Naive thymus-derived CD4-positive, alpha-beta T cell (primary cell): ENCODE data around the gene MAP7D1. TPM values are rescaled to one million over a fixed set of nuclear protein-coding genes. Genes with fewer than 3 reads are reported as not detected.
A peak's percentile ranks its signal among the peaks of the same experiment; 100 is the strongest.
"Not testable (repeated sequence)": the region's sequence is repeated elsewhere in the genome, so short reads cannot be mapped to it uniquely, and the experiment has no call there.

Source experiments
- ATAC-seq: fragments of 150-1000 bp; cut with Tn5 transposase; 2 replicates; pipeline ENCODE4 v1.10.0; 2021; ENCODE audit warnings: mild to moderate bottlenecking, moderate library complexity
- CTCF ChIA-PET: fragments of 350-600 bp; sonication (Branson Sonifier 250); formaldehyde crosslinking; loops from one replicate; lab custom pipeline; 2021; ENCODE audit warnings: antibody characterized with exemption; lab: Charles Lee
- POLR2A ChIA-PET: fragments of 350-600 bp; sonication (Branson Sonifier 250); formaldehyde crosslinking; loops from one replicate; lab custom pipeline; 2021; ENCODE audit warnings: antibody characterized with exemption, inconsistent platforms; lab: Charles Lee
- DNase-seq, 9 donors: peaks; one replicate each; pipeline versions ENCODE4 v3.0.0 to v3.0.0-alpha.2; 2020 to 2022; ENCODE audit warnings: mixed read lengths in 1 of 9
- H3K27ac ChIP-seq: one replicate; pipeline ENCODE4 v1.7.0; 2013; ENCODE audit warnings: mild to moderate bottlenecking, low read depth, low read length, moderate library complexity
- H3K27me3 ChIP-seq, 2 donors: one replicate each; pipeline ENCODE4 v1.7.0; 2013; ENCODE audit warnings: low read length in 2 of 2, mild to moderate bottlenecking in 2 of 2, moderate library complexity in 2 of 2; ENCODE audit not compliant: control insufficient read depth in 2 of 2, insufficient read depth in 2 of 2
- H3K36me3 ChIP-seq, 3 experiments: 1 replicate in 2 of 3; 2 replicates in 1 of 3; pipeline ENCODE4 v1.7.0; 2013; ENCODE audit warnings: low read length in 3 of 3, mild to moderate bottlenecking in 3 of 3, moderate library complexity in 1 of 3; ENCODE audit not compliant: insufficient read depth in 3 of 3, control insufficient read depth in 2 of 3
- H3K4me1 ChIP-seq, 2 donors: one replicate each; pipeline ENCODE4 v1.7.0; 2013; ENCODE audit warnings: low read length in 2 of 2, mild to moderate bottlenecking in 2 of 2, moderate library complexity in 1 of 2; ENCODE audit not compliant: control insufficient read depth in 2 of 2, insufficient read depth in 2 of 2
- H3K4me3 ChIP-seq: 2 replicates; pipeline ENCODE4 v1.7.0; 2013; ENCODE audit warnings: mild to moderate bottlenecking, low read length
- H3K9me3 ChIP-seq, 3 experiments: 1 replicate in 2 of 3; 2 replicates in 1 of 3; pipeline ENCODE4 v1.7.0; 2013; ENCODE audit warnings: low read length in 3 of 3; ENCODE audit not compliant: control insufficient read depth in 2 of 3
- H3K27ac Mint-ChIP-seq, 9 donors: one replicate each; pipeline ENCODE4 v1.8.0; 2020 to 2022; ENCODE audit warnings: mixed read lengths in 9 of 9, mild to moderate bottlenecking in 8 of 9, moderate library complexity in 5 of 9, inconsistent platforms in 2 of 9
- H3K27me3 Mint-ChIP-seq, 5 donors: one replicate each; pipeline ENCODE4 v1.8.0; 2021 to 2022; ENCODE audit warnings: mixed read lengths in 5 of 5, mild to moderate bottlenecking in 1 of 5
- H3K36me3 Mint-ChIP-seq, 5 donors: one replicate each; pipeline ENCODE4 v1.8.0; 2020 to 2022; ENCODE audit warnings: mixed read lengths in 5 of 5, mild to moderate bottlenecking in 3 of 5, inconsistent platforms in 1 of 5
- H3K4me1 Mint-ChIP-seq, 7 donors: one replicate each; pipeline ENCODE4 v1.8.0; 2020 to 2022; ENCODE audit warnings: mixed read lengths in 7 of 7, mild to moderate bottlenecking in 3 of 7, inconsistent platforms in 1 of 7
- H3K4me3 Mint-ChIP-seq, 10 donors: one replicate each; pipeline ENCODE4 v1.8.0; 2020 to 2022; ENCODE audit warnings: mild to moderate bottlenecking in 10 of 10, mixed read lengths in 10 of 10, moderate library complexity in 6 of 10, inconsistent platforms in 2 of 10
- H3K9me3 Mint-ChIP-seq, 11 donors: one replicate each; pipeline ENCODE4 v1.8.0; 2020 to 2022; ENCODE audit warnings: mixed read lengths in 11 of 11, mild to moderate bottlenecking in 4 of 11, inconsistent platforms in 1 of 11, moderate library complexity in 1 of 11
- intact Hi-C, 2 donors: fragments of 100-400 bp; cut with micrococcal nuclease; formaldehyde crosslinking; loops; one replicate each; pipeline ENCODE4 v1.15.1; 2023
- polyA plus RNA-seq, 2 donors: library from polyadenylated mRNA; unstranded; fragments of 300-500 nt; fragmentation: Illumina TruSeq; gene quantifications; one replicate each; pipeline ENCODE4 v1.2.3, GENCODE V29; 2021
- total RNA-seq, 6 experiments: library from RNA in 5 of 6; stranded (reverse) in 5 of 6; gene quantifications; 1 replicate in 5 of 6; 2 replicates in 1 of 6; pipeline ENCODE4 v1.2.3 and lab custom pipeline; 2021 to 2026

MAP7D1 gene
- total and polyA plus RNA-seq, 7 experiments from 2014 or later = 15.2 to 257 (median 232) TPM

DNA sequence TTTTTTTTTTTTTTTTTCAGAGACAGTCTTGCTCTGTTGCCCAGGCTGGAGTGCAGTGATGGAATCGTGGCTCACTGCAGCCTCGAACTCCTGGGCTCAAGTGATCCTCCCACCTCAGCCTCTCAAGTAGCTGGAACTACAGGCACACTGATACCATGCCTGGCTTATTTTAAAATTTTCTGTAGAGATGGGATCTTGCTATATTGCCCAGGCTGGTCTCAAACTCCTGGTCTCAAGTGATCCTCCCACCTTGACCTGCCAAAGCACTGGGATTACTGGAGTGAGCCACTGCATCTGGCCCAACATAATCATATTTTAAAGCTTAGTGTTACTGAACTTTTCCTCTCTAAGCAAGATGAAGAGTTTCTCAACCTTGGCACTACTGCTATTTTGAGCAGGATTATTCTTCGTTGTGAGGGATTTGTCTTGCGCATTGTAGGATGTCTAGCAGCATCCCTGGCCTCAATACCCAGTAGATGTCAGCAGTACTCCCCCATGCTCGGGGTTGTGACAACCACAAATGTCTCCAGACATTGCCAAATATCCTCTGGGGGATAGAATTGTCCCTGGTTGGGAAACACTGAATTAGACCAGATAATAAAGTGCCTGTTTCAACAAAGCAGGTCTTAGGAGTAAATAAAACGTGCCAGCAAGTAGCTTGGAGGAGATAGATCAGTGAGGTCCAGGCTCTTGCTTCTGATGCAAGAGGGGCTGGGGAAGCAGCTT lies 53.2 kb downstream of the MAP7D1 start:
- CTCF ChIA-PET = no interaction called here
- no peak overlapping the region for H3K27ac Mint-ChIP-seq

DNA sequence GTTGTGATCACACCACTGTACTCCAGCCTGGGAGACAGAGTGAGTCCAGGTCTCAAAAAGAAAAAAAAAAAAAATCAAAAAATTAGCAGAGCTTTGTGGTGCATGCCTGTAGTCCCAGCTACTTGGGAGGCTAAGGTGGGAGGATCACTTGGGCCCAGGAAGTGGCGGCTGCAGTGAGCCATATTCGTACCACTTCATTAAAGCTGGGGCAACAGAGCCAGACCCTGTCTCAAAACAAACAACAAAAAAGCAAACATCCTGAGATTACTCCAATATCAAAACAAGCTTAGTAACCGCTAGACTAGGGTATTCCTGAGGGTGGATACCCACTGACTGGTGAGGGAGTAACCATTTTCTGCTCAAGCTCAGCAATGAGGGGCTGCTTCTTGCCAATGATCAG lies 55.3 kb downstream of the MAP7D1 start:
- Histone ChIP-seq H3K4me3 (no peak overlapping the region), H3K27ac (no peak overlapping the region), H3K4me1 (no peaks in the 10 kb centered on the region), H3K27me3 (no peaks in the 10 kb centered on the region), H3K9me3 (no peaks in the 10 kb centered on the region), H3K36me3 (no peaks in the 10 kb centered on the region)
- CTCF ChIA-PET = interaction anchor here (0.6 kb wide), 2 partner anchors 201 to 1472 kb away, joined by 3 read pairs; no protein-coding TSS in a partner anchor
- intact Hi-C loops = no loop called here
- DNase-seq (no peak), ATAC-seq (no peak)
- H3K4me1 Mint-ChIP-seq = peaks cover 0 to 18% (median 0%) of the 10 kb centered on the region in 7 donors
- peaks cover 0 to 2% (median 0%) of the 10 kb centered on the region in 5 donors for H3K36me3 Mint-ChIP-seq
- H3K4me3 Mint-ChIP-seq = no peak overlapping the region
- H3K27me3 Mint-ChIP-seq = no peaks in the 10 kb centered on the region
- no peaks in the 10 kb centered on the region for H3K9me3 Mint-ChIP-seq
- POLR2A ChIA-PET = interaction anchor here (1.4 kb wide), 1 partner anchor 12 kb away, joined by 8 read pairs; the partner anchor contains the start of gene THRAP3
- H3K27ac Mint-ChIP-seq = no peak overlapping the region

More for the DNA sequence above, 53.2 kb downstream of the MAP7D1 start:
- ATAC-seq = no peak
- no peaks in the 10 kb centered on the region for H3K27me3 ChIP-seq
- intact Hi-C loops = no loop called here
- H3K36me3 ChIP-seq = no peaks in the 10 kb centered on the region
- H3K27ac ChIP-seq = no peak overlapping the region
- no peaks in the 10 kb centered on the region for H3K4me1 ChIP-seq
- H3K36me3 Mint-ChIP-seq = peaks cover 0 to 2% (median 0%) of the 10 kb centered on the region in 5 donors
- no peak for DNase-seq
- H3K4me3 ChIP-seq = no peak overlapping the region
- H3K9me3 ChIP-seq = no peaks in the 10 kb centered on the region
- H3K9me3 Mint-ChIP-seq = no peaks in the 10 kb centered on the region
- peaks cover 0 to 19% (median 0%) of the 10 kb centered on the region in 7 donors for H3K4me1 Mint-ChIP-seq
- no peak overlapping the region for H3K4me3 Mint-ChIP-seq
- no peaks in the 10 kb centered on the region for H3K27me3 Mint-ChIP-seq
- POLR2A ChIA-PET = interaction anchor here (0.6 to 2.0 kb wide), 2 partner anchors 15 to 16 kb away, joined by 3 to 4 read pairs; partner anchors contain the start of gene THRAP3

DNA sequence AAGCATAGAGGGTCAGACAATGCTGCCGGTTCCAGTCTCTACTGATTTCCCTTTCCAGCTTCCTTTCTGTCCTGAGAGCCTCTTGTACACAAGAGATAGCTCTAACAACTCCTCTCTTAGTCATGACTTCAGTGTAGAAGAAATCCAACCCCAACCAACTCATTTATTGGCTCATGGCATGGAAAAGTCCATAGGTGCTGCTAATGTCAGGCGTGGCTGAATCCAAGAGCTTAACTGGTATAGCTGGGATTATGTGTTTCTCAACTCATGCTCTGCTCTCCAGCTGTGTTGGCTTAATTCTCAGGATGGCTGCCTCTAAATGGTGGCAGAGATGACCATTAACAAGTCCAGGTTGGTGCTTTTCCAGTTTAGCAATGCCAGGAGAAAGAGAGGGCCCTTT lies 55.9 kb downstream of the MAP7D1 start:
- POLR2A ChIA-PET = interaction anchor here (1.4 kb wide), 1 partner anchor 12 kb away, joined by 8 read pairs; the partner anchor contains the start of gene THRAP3
- Mint-ChIP-seq H3K4me3 (no peak overlapping the region), H3K36me3 (peaks cover 0 to 2% (median 0%) of the 10 kb centered on the region in 5 donors), H3K27ac (no peak overlapping the region), H3K9me3 (no peaks in the 10 kb centered on the region), H3K4me1 (peaks cover 0 to 14% (median 0%) of the 10 kb centered on the region in 7 donors), H3K27me3 (no peaks in the 10 kb centered on the region)
- no peaks in the 10 kb centered on the region for H3K36me3 ChIP-seq
- H3K4me1 ChIP-seq = no peaks in the 10 kb centered on the region
- no peaks in the 10 kb centered on the region for H3K9me3 ChIP-seq
- DNase-seq = no peak
- CTCF ChIA-PET = interaction anchor here (0.7 kb wide), 1 partner anchor 68 kb away, joined by 3 read pairs; no protein-coding TSS in a partner anchor
- intact Hi-C loops = no loop called here
- no peak for ATAC-seq
- H3K27me3 ChIP-seq = no peaks in the 10 kb centered on the region
- no peak overlapping the region for H3K4me3 ChIP-seq
- H3K27ac ChIP-seq = no peak overlapping the region

DNA sequence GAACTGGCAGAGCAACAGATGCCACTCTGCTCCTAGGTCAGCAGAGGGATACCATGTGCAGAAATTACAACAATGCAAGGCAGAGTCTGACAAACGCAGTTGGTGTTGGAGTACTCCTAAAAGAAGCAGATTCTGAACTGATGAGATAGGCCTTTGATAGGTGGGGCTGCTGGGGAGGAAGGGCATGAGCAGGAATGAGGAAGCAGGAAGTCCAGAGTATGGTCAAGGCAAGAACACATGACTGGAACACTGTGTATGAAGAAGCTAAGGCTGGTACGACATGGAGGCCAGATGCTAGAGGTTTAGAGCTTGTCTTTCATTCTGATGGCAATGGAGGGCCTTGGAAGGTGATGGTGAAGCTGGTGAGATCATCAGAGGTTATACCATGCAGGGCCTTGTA lies 56.8 kb downstream of the MAP7D1 start:
- ChIA-PET POLR2A (no interaction called here), CTCF (interaction anchor here (0.6 kb wide), 1 partner anchor 18 kb away, joined by 3 read pairs; no protein-coding TSS in a partner anchor)
- Histone ChIP-seq H3K4me3 (no peak overlapping the region), H3K4me1 (no peaks in the 10 kb centered on the region), H3K9me3 (no peaks in the 10 kb centered on the region), H3K27ac (no peak overlapping the region), H3K36me3 (no peaks in the 10 kb centered on the region), H3K27me3 (no peaks in the 10 kb centered on the region)
- DNase-seq (no peak), ATAC-seq (no peak)
- H3K4me1 Mint-ChIP-seq = peaks cover 0 to 14% (median 0%) of the 10 kb centered on the region in 7 donors
- peaks cover 0 to 2% (median 0%) of the 10 kb centered on the region in 5 donors for H3K36me3 Mint-ChIP-seq
- no peak overlapping the region for H3K4me3 Mint-ChIP-seq
- no peaks in the 10 kb centered on the region for H3K9me3 Mint-ChIP-seq
- intact Hi-C loops = no loop called here
- no peak overlapping the region for H3K27ac Mint-ChIP-seq
- H3K27me3 Mint-ChIP-seq = no peaks in the 10 kb centered on the region

DNA sequence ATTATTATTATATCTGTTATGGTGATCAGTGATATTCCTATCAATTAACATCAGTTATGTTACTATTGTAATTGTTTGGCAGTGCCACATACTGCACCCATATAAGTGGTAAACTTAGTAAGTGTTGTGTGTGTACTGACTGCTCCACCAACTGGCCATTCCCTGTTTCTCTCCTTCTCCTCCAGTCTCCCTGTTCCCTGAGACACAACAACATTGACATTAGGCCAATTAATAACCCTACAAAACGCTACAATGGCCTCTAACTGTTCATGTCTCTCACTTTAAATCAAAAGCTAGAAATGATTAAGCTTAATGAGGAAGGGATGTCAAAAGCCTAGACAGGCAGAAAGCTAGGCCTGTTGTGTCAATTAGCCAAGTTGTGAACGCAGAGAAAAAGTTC lies 61.7 kb downstream of the MAP7D1 start:
- no peaks in the 10 kb centered on the region for H3K27me3 Mint-ChIP-seq
- H3K4me1 Mint-ChIP-seq = peaks cover 0 to 6% (median 0%) of the 10 kb centered on the region in 7 donors
- no peak overlapping the region for H3K4me3 Mint-ChIP-seq
- peaks cover 0 to 2% (median 0%) of the 10 kb centered on the region in 5 donors for H3K36me3 Mint-ChIP-seq
- Histone ChIP-seq H3K4me3 (no peak overlapping the region), H3K36me3 (no peaks in the 10 kb centered on the region), H3K4me1 (peaks cover 2 to 4% of the 10 kb centered on the region in 2 donors), H3K9me3 (no peaks in the 10 kb centered on the region), H3K27ac (no peak overlapping the region), H3K27me3 (no peaks in the 10 kb centered on the region)
- ATAC-seq (no peak), DNase-seq (no peak)
- H3K9me3 Mint-ChIP-seq = no peaks in the 10 kb centered on the region
- intact Hi-C loops = no loop called here
- H3K27ac Mint-ChIP-seq = peak overlapping the region in 1 of 9 donors; percentile 41
- CTCF ChIA-PET = no interaction called here
- POLR2A ChIA-PET = no interaction called here

DNA sequence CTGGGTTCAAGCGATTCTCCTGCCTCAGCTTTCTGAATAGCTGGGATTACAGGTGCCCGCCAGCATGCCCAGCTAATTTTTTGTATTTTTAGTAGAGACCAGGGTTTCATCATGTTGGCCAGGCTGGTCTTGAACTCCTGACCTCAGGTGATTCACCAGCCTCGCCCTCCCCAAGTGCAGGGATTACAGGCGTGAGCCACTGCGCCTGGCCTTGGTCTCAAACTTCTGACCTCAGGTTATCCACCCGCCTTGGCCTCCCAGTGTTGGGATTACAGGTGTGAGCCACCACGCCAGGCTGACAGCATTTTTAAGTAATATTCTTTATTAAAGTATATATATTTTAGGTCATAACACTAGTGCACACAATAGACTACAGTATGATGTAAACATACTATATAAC lies 65.9 kb downstream of the MAP7D1 start:
- H3K9me3 Mint-ChIP-seq, H3K4me3 ChIP-seq, H3K27me3 Mint-ChIP-seq, H3K36me3 ChIP-seq, H3K27me3 ChIP-seq, H3K9me3 ChIP-seq, ATAC-seq, H3K4me3 Mint-ChIP-seq, DNase-seq: not testable (repeated sequence)
- POLR2A ChIA-PET = interaction anchor here (0.6 to 5.0 kb wide), 3 partner anchors 60 to 209 kb away, joined by 3 to 96 read pairs (median 63); partner anchors contain the start of genes MAP7D1 and TRAPPC3
- H3K36me3 Mint-ChIP-seq = peaks cover 4 to 12% (median 5%) of the 10 kb centered on the region in 5 donors
- H3K4me1 Mint-ChIP-seq = peaks cover 17 to 29% (median 26%) of the 10 kb centered on the region in 7 donors
- peaks cover 26 to 29% of the 10 kb centered on the region in 2 donors for H3K4me1 ChIP-seq
- CTCF ChIA-PET = interaction anchor here (0.6 to 2.7 kb wide), 3 partner anchors 19 to 72 kb away, joined by 5 to 13 read pairs (median 6); partner anchors contain the start of gene TRAPPC3
- intact Hi-C loops = loop anchor here (5.0 to 10.0 kb wide), 8 partner anchors 65 to 1473 kb away; partner anchors contain the start of genes AGO3 (in 1 of the 2), CDCA8 (in 1 of the 2), MRPS15 (in 1 of the 2) and OSCP1 (in 1 of the 2)
- peak overlapping the region; percentile 98 for H3K27ac ChIP-seq
- H3K27ac Mint-ChIP-seq = peak overlapping the region in 5 of 9 donors; percentile 82 to 100 (median 98)
